NAMALWA (cell line): Measurements from ENCODE around the gene INPP5A.

Source experiments
- DNase-seq: peaks from one replicate; pipeline ENCODE4 v3.0.0-alpha.2; 2015; ENCODE audit warnings: low spot score

INPP5A gene

DNA sequence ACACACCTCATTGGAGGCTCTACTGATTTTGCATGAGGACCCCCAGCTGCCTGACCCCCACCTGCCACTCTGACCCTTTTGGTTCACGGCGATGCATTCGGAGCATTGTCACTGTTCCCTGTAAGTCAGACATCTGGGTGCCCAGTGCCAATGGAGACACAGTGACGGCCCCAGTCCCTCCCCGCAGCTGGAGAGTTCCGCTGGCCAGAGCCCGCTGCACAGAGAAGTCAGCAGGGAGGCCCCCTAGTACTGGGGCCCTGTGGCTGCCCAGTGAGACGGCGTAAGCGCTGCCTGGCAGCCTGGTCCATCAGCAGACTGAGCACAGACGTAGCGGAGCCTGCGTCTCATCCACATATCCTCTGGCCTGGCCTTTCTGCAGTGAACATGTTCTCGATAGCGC lies 170.9 kb downstream of the INPP5A start:
- DNase-seq: no peak

DNA sequence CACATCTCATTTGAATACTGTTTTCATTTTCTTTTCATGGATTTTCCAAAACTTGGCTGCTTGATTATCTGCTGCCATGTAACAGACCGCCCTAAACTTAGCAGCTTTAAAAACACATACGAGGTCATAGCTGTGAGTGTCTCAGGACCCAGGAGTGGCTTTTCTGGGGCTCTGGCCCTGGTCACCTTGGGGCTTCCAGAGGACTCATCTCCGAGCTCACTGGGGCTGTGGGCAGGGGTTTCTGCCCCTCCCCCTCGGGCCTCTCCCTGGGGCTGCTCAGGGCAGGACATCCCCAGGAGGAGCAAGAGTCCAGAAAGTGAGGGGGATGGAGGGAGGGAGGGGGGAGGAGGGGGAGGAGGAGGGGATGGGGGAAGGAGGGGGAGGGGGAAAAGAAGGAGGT lies 171.3 kb downstream of the INPP5A start:
- DNase-seq: no peak

DNA sequence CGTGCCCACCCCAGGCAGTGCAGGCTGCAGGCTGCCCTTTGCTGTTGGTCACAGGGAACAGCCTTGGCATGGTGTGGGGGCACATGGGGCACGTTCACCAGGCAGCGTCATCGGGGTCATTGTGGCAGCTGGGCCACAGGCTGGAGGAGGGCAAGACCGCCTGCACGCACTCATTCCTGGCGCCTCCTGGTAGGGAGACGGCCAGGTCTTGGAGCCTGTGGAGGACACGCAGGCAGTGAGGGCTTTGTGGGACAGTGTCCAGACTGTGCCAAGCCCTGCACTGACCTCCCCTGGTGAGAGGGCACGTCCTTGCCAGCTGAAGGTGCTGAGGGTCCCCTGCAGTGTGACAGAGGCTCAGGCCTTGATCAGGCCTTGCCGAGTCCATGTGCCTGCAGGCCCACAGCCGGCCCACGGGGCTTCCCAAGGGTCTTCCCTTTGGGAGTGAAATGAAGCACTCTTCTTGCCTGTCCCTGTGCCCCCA lies 171.9 kb downstream of the INPP5A start:
- DNase-seq: no peak

DNA sequence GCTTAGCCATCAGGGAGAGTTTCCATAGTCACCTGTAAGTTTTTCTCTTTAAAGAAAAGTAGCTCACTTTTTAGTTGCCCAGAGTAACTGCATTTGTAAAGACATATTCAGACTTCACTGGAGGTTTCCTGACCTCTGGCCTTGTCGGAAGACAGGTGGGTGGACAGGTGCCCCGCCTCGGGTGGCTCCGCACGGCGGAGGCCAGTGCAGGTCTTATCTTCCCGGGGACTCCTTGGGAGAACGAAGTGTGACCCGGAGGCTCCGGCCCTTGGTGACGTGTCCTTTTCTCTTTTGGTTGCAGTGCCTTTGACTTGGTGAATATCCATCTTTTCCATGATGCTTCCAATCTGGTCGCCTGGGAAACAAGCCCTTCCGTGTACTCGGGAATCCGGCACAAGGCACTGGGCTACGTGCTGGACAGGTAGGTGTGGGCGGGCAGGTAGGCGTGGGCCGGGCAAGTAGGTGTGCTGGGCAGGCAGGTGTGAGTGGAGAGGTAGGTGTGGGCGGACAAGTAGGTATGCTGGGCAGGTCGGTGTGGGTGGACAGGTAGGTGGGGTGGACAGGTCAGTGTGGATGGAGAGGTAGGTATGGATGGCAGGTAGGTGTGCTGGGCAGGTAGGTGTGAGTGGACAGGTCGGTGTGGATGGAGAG lies 172.6 kb downstream of the INPP5A start:
- no peak for DNase-seq

DNA sequence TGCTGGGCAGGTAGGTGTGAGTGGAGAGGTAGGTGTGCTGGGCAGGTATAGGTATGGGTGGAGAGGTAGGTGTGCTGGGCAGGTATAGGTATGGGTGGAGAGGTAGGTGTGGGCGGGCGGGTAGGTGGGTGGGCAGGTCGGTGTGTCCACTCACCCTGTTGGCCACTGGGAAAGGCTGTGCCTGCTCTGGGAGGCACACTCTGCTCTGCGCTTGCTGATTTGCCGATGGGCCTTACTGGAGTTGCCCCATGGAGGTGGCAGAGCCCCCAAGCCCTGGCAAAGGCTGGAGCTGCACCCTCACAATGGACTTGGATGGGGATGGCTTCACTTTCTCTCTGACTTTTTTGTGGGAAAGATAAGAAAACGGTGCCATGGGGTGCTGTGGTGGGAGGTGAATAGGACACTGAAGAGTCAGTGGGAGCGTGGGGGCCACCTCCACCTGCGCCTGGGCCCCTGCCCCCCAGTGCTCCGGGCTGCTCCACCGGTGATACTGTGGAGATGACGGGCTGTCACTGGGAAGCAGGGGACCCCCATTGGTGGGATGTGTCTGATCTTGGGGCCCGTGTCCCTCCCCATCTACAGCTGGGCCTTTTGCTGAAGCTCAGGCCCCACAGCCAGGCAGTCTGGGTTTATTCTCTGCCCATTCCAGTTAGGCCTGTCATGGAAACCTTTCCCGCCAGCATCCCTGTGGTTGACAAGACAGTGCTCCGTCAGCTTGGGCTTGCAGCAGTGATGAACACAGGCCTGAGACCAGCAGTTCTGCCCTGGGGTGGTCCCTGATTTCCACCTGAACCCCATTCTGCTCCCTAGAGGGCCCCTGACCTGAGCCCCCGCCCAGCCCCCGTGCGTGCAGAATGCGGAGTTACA lies 173.4 kb downstream of the INPP5A start:
- no peak for DNase-seq

DNA sequence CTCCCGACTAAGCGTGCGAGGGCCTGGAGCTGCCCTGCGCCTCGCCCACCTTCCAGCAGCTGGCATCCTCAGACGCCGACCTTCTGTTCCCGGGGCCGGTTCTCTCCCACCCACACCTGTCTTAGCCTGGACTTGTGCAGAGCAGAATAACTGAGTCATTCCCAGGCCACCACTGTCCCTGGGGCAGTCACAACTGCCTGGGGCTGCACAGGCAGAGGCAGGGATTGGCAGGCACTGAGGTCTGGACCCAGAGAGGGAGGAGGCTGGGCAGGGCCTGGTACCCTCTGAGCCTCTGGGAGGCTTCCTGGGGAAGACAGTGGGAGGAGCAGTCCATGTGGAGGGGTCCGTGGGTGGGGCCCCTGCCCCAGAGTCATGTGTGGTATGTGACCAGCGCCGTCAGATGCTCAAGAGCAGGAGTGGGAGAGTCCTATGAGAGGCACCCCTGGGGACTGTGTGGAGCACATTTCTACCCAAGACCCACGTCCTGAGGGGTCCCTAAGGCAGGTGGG lies 174.1 kb downstream of the INPP5A start:
- DNase-seq: no peak

DNA sequence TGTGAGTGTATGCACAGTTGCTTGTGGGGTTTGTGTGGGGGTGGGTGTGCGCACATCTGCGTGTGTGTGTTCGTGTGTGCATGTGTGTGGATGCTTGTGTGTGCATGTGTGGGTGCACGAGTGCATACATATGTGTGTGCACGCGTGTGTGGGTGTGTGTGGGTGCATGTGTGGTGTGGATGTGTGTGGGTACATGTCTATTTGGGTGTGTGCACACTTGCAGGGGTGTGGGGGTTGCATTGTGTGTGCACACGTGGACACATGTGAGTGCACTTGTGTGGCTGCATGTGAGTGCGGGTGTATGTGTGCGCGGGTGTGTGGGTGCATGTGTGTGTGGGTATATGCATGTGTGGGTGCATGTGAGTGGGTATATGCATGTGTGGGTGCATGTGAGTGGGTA lies 174.7 kb downstream of the INPP5A start:
- no peak for DNase-seq

DNA sequence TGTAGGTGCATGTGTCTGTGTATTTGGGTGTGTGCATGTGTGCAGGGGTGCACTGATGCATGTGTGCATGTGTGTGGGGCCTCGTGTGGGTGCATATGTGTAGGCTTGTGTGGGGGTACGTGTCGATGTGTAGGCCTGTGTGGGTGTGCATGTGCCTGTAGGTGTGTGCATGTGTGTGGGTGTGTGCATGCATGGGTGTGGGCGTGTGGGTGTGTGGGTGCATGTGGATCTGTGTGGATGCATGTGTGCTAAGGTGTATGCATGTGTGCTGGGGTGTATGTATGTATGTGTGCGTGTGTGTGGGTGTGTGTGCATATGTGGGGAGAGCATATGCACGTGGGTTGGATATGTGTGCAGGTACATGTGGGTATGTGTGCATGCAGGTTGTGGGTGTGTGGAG lies 175.2 kb downstream of the INPP5A start:
- no peak for DNase-seq

DNA sequence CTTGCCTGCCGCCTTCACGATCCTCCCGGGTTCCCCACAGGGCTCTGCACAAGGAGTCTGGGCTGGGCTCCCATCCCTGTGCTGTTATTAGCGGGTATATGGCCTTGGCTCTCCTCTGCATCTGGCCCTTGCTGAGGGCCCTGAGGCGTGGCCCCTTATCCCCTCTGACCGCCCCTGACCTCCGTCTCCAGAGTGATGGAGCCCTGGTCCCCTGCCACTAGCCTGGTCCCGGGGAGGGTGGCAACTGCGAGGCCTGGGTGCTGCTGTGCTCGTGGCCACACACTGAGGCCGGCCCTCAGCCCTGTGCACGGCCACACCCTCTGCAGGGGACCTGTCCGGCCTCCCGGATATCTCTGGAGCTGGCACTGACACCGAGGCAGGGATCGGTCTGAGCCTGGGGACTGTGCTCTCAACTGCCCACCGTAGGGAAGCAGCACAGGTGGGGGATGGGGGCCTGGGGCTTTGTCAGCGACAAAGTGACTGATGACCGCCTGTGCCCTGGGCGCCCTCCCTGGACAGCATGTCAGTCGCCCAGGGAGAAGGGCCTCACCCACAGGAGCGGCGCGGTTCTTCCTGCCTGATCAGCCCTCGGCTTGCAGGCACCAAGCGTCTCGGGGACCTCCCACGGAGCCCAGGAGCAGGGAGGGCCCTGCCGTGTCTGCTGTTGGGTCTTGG lies 176.0 kb downstream of the INPP5A start:
- DNase-seq: no peak

DNA sequence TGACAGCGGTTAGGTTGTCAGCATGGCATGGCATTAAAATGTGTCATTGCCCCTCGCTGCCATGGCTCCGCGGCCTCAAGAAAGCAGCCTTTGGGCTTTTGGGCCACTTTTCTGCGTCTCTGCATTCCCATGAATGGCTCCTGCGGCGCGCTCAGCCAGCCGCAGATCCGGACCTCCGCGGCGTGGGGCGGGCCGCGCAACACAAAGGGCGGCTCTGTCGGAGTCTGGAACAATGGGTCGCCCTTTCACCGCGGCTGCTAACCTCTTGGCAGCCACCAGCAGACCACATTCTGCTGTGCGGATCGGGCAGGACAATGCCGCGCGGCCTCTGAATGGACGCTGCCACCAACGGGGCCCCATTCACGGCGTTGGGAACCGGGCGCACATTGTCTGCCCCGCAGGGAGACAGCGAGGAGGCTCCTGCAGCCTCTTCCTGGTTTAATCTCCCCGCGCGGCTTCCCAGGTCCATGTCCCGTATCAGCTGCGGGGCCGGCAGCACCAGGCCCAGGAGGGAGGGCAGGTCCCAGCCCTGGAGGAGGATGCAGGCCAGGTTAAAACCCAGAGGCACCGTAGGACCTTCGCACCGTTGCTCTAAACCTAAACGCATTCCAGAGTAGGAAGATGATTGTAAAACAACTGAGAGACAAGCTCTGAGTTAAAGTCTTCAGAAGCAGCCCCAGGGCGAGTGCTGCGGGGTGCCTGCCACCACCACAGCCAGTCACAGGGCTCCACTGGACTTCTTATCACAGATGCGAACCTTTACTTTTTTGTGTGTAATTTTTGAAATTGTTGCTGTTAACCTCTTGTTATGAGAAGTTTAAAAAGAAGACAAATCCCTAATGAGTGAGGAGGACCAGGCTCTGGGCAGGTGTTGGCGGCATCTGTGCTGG lies 176.8 kb downstream of the INPP5A start:
- DNase-seq: no peak

DNA sequence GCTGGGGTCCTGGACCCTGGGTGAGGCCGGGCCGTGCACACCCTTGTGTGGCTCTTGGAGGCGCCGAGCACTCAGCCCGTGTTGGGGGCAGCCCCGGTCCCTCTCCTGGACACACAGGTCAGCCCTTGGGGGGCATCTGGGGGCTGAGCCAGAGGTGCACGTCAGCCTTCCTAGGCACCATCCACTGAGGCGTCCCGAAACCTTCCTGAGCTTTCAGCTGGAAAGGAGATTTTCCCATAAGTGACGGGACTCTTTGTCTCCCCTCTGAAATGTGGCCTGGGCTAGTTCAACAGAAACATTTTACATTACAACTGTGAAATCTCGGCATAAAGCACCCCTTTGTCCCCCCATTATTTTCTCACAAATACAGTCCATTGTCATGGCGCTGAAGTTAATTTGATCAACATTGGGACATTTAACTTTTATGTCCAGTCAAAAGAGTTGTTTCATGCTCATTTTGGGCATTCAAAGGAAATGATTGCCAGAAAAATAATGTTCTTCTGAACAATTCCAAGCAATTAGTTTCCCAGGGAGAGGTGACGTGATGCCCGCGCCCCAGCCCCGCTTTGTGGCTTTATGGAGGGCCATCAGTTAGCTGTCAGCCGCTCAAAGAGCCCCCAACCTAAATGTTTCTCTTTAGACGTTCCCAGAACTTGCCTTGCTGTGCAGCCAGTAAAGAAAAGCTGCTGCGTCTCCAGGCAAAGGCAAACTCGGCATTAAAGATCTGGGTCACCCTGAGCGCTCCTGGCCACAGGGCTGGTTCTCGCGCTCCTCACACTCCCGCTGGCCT lies 177.6 kb downstream of the INPP5A start:
- no peak for DNase-seq

DNA sequence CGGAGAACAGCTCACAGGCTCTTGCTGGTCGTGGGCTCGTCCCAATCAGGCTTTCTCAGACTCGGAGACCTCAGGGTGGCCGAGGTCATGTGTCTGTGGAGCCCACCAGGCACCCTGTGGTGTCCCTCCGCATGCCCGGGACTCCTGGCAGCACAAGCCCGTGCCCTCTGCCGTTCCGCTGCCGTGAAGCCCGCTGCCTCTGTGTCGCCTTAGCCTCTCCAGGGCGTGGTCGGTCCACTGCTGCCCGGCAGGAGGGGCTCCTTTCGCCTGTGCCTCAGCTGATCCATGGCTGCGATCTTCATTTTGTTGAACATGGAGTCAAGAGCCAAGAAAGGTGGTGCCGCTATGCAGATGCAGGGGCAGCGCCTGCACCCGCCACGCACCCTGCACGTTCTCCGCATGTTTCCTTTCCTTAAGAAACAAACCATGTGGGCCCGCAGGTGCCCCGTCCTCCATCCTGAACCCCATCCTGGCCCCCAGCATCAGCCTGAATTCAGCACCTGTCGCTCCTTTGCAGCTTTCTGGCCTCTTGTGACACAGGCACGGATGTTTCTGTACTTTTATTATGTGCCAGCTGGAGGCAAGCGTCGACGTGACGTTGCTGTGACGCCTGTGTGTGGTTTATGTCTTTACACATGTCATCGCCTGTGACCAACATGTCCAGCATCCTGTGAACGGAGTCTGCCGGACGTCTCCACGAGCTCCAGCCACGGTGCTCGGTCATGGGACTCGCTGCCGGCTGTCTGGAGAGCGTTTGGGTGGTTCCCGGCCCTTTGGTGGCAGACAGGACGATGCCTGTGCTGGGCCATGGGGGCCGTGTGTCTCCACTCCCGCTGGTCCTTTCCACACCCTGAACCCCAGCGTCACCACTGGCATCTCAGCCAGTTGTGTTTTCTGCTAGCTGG lies 178.4 kb downstream of the INPP5A start:
- no peak for DNase-seq

DNA sequence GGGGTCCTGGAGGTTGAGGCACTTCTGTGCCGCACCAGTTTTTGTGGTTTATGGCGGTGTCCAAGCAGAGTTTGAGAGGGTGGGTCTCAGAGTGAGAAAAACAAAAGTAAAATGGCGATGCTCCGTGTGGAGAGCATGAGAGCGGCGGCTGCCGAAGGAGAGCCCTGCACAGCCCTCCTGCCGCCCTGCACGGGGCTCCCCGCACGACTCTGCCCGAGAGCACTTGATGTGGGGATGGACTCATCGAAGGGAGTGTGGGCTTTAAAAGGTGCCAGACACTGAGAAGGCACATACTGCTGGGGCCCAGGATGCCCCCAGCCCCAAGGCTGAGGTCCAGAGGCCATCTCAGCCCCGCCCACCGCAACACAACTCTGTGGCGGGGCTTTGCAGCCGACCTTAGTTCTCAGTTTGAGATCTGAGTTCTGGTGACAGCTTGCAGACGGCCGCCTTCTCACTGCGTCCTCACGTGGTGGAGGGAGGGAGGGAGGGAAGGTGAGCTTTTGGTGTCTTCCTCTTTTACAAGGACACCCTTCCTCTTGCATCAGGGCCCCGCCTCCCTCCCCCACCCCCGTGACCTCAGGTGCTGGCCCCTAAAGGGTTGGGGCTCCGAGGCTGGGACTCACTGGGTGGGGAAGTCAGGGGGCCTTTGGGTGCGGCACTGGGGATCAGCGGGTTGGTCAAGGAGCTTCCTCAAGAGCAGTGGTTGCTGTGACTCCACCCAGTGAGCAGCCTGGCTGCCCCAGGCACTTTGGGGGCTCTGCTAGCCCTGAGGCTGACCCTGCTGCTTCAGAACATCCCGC lies 179.3 kb downstream of the INPP5A start:
- no peak for DNase-seq

DNA sequence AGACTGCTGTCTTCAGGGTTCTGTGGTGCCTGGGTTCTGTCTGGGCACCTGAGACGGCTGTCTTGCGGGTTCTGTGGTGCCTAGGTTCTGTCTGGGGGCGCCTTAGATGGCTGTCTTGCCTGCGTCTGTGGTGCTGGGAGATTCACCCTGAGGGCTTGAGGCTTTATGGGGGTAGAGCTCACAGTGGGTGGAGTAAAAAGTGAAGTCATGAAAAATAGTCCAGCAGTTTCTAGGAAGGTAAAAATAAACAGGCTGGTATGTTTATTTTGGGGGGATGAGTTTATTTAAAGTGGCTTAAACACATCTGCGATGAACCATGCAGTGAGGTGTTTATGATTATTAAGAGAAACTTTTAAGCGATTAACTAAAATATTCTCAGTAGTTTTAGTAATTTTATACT lies 184.1 kb downstream of the INPP5A start:
- no peak for DNase-seq

DNA sequence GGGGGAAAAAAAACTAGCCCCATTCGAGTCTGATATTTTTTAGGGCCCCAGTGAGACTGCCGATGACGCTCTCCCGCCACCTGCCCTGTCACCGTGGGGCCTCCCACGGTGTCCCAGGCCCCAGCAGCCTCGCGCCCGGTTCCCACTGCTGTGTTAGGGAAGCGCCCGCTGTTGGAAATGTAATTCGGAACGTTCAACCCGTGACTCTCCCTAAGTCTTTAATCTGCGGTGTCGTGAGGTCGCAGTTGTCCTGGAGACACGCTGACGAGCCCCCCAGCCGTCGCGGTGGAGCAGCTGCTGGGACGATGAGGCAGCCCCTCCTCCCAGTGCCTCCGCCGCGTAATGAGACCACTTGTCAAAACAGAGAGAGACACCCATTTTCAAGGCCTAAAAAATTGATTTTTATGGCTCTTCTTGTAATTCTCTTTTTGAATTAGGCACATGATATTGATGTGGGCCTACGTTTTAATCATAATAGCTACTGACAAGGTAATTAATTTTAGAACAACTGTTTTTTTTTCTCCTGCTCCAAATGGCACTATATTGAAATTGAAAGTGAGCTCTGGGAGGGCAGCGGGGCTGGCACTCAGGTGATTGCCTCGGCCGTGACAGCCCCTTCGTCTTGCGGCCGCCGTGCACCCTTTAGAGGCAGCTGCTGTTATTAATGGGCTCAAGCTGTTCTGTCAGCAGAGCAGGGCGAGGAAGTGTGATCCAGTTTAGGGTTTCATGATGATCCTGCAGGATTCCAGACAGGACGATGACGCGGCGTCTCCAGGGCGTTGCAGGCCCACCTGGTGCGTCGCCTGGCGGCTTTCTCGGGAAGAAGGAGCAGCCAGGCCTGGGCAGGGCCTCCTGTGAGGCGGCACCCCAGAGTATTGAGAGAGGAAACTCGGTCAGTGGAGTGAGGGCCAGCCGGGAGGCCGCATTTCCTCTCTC lies 185.1 kb downstream of the INPP5A start:
- DNase-seq: no peak

DNA sequence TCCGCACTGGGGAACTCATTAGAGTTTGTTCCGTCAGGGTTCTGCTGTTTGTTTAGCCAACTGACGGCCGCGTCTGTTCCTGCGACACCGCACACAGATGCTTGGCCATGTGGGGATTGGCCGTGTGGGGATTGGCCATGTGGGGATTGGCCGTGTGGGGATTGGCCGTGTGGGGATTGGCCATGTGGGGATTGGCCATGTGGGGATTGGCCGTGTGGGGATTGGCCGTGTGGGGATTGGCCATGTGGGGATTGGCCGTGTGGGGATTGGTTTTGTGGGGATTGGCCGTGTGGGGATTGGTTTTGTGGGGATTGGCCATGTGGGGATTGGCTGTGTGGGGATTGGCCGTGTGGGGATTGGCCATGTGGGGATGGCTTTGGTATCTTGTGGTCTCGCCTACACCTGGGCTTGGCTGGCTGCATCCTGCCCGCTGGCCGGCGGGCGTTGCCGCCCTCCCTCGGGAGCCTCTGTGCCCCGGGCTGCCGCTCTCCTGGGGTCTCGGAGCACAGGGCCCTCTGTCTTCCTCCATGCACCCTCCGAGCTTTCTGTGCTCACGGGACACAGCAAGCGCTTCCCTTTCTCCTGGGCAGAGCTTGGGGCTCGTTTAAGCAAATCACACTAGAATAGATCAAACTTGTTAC lies 185.9 kb downstream of the INPP5A start:
- no peak for DNase-seq

DNA sequence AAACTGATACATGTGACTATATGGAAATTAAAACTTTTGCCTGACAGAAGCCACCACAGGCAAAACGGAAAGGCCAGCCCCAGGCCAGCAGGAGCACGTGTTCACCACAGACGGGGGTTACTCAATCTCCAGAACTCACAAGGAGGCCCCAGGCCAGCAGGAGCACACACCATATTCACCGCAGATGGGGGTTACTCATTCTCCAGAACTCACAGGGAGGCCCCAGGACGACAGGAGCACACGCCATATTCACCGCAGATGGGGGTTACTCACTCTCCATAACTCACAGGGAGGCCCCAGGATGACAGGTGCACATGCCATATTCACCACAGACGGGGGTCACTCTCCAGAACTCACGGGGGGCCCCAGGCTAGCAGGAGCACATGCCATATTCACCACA lies 186.9 kb downstream of the INPP5A start:
- no peak for DNase-seq
